ENCODE data around the gene LPP. TPM values are rescaled to one million over a fixed set of nuclear protein-coding genes. Genes with fewer than 3 reads are reported as not detected.
"Not testable (repeated sequence)": the region's sequence is repeated elsewhere in the genome, so short reads cannot be mapped to it uniquely, and the experiment has no call there.

The LPP gene
- total RNA-seq, 4 donors from 2014 or later: 109 to 170 (median 132) TPM

- Histone ChIP-seq H3K4me3 (no peak overlapping the region), H3K27ac (no peak overlapping the region), H3K27me3 (no peaks in the 10 kb centered on the region), H3K9me3 (no peaks in the 10 kb centered on the region), H3K4me1 (no peaks in the 10 kb centered on the region), H3K36me3 (no peaks in the 10 kb centered on the region)
- no peak for TF ChIP-seq POLR2A (IDR thresholded peaks at IDR 0.05)
- TF ChIP-seq CTCF (IDR thresholded peaks at IDR 0.05): no peak
- DNase-seq: no peak
These were observed 473.7 kb downstream of the LPP start for GRCh38 chr3:188627652-188628051.

GRCh38 chr3:188631291-188632010 lies 477.5 kb downstream of the LPP start:
- DNase-seq: no peak
- Histone ChIP-seq H3K9me3 (no peaks in the 10 kb centered on the region), H3K36me3 (no peaks in the 10 kb centered on the region), H3K4me3 (no peak overlapping the region), H3K27me3 (no peaks in the 10 kb centered on the region), H3K27ac (no peak overlapping the region), H3K4me1 (no peaks in the 10 kb centered on the region)
- TF ChIP-seq CTCF (IDR thresholded peaks at IDR 0.05) (no peak), POLR2A (IDR thresholded peaks at IDR 0.05) (no peak)

- Histone ChIP-seq H3K9me3 (no peaks in the 10 kb centered on the region), H3K27ac (no peak overlapping the region), H3K27me3 (no peaks in the 10 kb centered on the region), H3K4me1 (no peaks in the 10 kb centered on the region), H3K4me3 (no peak overlapping the region), H3K36me3 (no peaks in the 10 kb centered on the region)
- no peak for TF ChIP-seq POLR2A (IDR thresholded peaks at IDR 0.05)
- no peak for DNase-seq
These were observed 479.2 kb downstream of the LPP start for GRCh38 chr3:188633206-188633605.

- Histone ChIP-seq H3K9me3 (no peaks in the 10 kb centered on the region), H3K27ac (no peak overlapping the region), H3K4me1 (no peaks in the 10 kb centered on the region), H3K27me3 (no peaks in the 10 kb centered on the region), H3K36me3 (no peaks in the 10 kb centered on the region), H3K4me3 (no peak overlapping the region)
- no peak for DNase-seq
- TF ChIP-seq POLR2A (IDR thresholded peaks at IDR 0.05) (no peak), CTCF (IDR thresholded peaks at IDR 0.05) (no peak)
These were observed 480.3 kb downstream of the LPP start for GRCh38 chr3:188634285-188634684.

GRCh38 chr3:188635258-188636042 lies 481.5 kb downstream of the LPP start:
- H3K36me3 ChIP-seq: no peaks in the 10 kb centered on the region
- no peaks in the 10 kb centered on the region for H3K4me1 ChIP-seq
- H3K27me3 ChIP-seq: no peaks in the 10 kb centered on the region
- H3K27ac ChIP-seq: no peak overlapping the region
- H3K4me3 ChIP-seq: no peak overlapping the region
- DNase-seq: no peak
- TF ChIP-seq CTCF (IDR thresholded peaks at IDR 0.05) (no peak), POLR2A (IDR thresholded peaks at IDR 0.05) (no peak)
- no peaks in the 10 kb centered on the region for H3K9me3 ChIP-seq

GRCh38 chr3:188636292-188636691 lies 482.3 kb downstream of the LPP start:
- not testable (repeated sequence) for H3K27me3 ChIP-seq, H3K4me1 ChIP-seq, H3K4me3 ChIP-seq, H3K36me3 ChIP-seq, H3K9me3 ChIP-seq, H3K27ac ChIP-seq, DNase-seq

All from Peyer's patch (tissue), 4 donors.